ENCODE results near the gene SPRED2.

SPRED2 gene

DNA sequence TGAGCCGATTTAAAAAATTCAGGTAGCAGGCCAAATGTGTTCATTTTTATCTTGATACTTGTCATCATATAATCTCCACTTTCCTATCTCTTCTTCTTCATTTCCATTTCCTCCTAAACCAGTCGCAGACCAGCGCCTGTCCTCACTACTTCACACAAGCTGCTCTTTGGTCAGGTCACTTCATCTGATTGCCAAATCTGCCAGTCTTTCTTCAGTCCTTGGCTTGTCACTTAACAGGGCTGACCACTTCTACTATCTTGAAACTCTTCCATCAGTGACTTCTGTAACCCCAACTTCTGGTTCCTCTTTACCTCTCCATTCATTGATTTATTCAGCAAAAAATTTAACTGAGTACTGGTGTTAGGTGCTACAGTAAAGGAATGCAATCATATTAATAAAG, 18.0 kb upstream of the SPRED2 start:
- no peak for TF ChIP-seq EZH2phosphoT487 (IDR thresholded peaks at IDR 0.05; ENCODE audit: low read depth)
- TF ChIP-seq, protein P1, sequence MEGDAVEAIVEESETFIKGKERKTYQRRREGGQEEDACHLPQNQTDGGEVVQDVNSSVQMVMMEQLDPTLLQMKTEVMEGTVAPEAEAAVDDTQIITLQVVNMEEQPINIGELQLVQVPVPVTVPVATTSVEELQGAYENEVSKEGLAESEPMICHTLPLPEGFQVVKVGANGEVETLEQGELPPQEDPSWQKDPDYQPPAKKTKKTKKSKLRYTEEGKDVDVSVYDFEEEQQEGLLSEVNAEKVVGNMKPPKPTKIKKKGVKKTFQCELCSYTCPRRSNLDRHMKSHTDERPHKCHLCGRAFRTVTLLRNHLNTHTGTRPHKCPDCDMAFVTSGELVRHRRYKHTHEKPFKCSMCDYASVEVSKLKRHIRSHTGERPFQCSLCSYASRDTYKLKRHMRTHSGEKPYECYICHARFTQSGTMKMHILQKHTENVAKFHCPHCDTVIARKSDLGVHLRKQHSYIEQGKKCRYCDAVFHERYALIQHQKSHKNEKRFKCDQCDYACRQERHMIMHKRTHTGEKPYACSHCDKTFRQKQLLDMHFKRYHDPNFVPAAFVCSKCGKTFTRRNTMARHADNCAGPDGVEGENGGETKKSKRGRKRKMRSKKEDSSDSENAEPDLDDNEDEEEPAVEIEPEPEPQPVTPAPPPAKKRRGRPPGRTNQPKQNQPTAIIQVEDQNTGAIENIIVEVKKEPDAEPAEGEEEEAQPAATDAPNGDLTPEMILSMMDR (IDR thresholded peaks at IDR 0.05; ENCODE audit: low read depth, low read length) = no peak
- no peak overlapping the region for H2AFZ ChIP-seq (ENCODE audit: low read depth, low read length)
- no peak overlapping the region for H3K4me3 ChIP-seq (ENCODE audit: low read length)
- no peaks in the 10 kb centered on the region for H3K36me3 ChIP-seq (replicated peaks; ENCODE audit: low read depth, low read length)
- H3K4me1 ChIP-seq (ENCODE audit: low read length) = no peaks in the 10 kb centered on the region
- no peaks in the 10 kb centered on the region for H3K9me3 ChIP-seq (ENCODE audit: insufficient read depth, low read length)
- no peak overlapping the region for H3K9ac ChIP-seq (ENCODE audit: low read length)
- H3K27me3 ChIP-seq (ENCODE audit: low read depth, low read length) = peaks cover 54% of the 10 kb centered on the region
- H4K20me1 ChIP-seq (ENCODE audit: insufficient read depth, low read length) = no peaks in the 10 kb centered on the region
- no peaks in the 10 kb centered on the region for H3K79me2 ChIP-seq (ENCODE audit: low read length)
- no peak overlapping the region for H3K4me2 ChIP-seq (ENCODE audit: low read length)
- no peak overlapping the region for H3K27ac ChIP-seq (ENCODE audit: low read length)

DNA sequence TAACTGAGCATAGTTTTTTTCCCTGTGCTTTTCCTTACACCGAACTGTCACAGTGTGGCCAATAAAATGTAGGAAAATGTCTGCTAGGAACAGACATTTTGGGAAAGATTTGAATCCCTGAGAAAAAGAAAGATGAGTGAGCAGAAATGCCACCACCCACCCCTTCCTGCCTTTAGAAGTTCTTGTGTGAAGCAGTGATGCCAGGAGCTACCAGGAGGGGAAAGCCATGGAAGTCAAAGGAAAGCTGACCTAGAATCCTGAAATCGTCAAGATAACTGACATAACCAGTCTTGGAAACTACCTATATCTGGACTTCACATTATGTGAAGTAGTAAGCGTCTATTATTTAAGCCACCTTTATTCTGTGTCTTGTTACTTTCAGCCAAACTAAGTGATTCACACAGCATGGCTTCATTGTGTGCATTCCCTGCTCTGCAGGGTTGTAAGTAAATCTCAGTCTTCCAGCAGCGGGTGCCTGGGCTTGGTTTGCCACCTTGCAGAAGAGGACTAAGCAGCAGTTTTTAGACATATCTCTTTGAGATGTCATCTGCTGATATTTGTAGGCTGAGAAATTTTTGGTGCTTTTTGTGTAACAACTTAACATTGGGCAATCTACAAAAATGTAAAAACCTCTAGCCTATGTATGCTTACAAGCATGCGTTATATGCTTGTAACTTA, 11.2 kb upstream of the SPRED2 start:
- Histone ChIP-seq H3K27me3 (ENCODE audit: low read depth, low read length) (peaks cover 40% of the 10 kb centered on the region), H3K4me1 (ENCODE audit: low read length) (no peaks in the 10 kb centered on the region), H3K4me3 (ENCODE audit: low read length) (no peak overlapping the region), H4K20me1 (ENCODE audit: insufficient read depth, low read length) (no peaks in the 10 kb centered on the region), H3K36me3 (replicated peaks; ENCODE audit: low read depth, low read length) (no peaks in the 10 kb centered on the region), H3K9ac (ENCODE audit: low read length) (no peak overlapping the region), H3K9me3 (ENCODE audit: insufficient read depth, low read length) (no peaks in the 10 kb centered on the region), H3K4me2 (ENCODE audit: low read length) (no peak overlapping the region), H2AFZ (ENCODE audit: low read depth, low read length) (no peak overlapping the region), H3K79me2 (ENCODE audit: low read length) (no peaks in the 10 kb centered on the region), H3K27ac (ENCODE audit: low read length) (no peak overlapping the region)
- TF ChIP-seq, protein P1 (IDR thresholded peaks at IDR 0.05; ENCODE audit: low read depth, low read length) = no peak
- TF ChIP-seq EZH2phosphoT487 (IDR thresholded peaks at IDR 0.05; ENCODE audit: low read depth) = no peak

DNA sequence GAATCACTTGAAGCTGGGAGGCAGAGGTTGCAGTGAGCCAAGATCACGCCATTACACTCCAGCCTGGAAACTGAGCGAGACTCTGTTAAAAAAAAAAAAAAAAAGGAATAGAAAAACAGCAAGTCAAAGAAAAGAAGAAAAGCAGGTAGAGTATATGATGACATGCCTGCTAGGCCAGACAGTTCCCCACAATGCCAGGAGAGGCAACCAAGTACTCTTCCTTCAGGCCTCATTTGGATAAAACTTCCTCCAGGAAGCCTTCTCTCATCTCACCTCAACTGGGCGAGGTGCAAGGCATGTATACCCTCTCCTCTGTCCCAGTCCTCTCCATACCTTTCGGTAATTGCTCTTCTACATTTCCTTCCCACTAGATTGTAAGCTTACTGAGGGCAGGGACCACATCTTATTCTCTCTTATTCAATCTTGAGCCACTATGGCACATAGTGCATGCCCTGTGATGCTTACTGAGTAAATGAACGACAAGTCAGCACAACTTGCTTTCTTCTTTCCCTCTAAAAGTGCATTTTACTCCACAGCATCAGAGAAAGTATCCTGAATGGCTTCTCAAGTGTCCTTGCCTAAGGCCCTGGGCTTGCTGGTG, 10.1 kb upstream of the SPRED2 start:
- Histone ChIP-seq H3K79me2 (ENCODE audit: low read length) (no peaks in the 10 kb centered on the region), H3K4me2 (ENCODE audit: low read length) (no peak overlapping the region), H3K4me3 (ENCODE audit: low read length) (no peak overlapping the region), H3K4me1 (ENCODE audit: low read length) (peaks cover 6% of the 10 kb centered on the region), H4K20me1 (ENCODE audit: insufficient read depth, low read length) (no peaks in the 10 kb centered on the region), H2AFZ (ENCODE audit: low read depth, low read length) (no peak overlapping the region), H3K9me3 (ENCODE audit: insufficient read depth, low read length) (no peaks in the 10 kb centered on the region), H3K27ac (ENCODE audit: low read length) (no peak overlapping the region), H3K36me3 (replicated peaks; ENCODE audit: low read depth, low read length) (no peaks in the 10 kb centered on the region), H3K9ac (ENCODE audit: low read length) (no peak overlapping the region), H3K27me3 (ENCODE audit: low read depth, low read length) (peaks cover 46% of the 10 kb centered on the region)
- TF ChIP-seq, protein P1 (IDR thresholded peaks at IDR 0.05; ENCODE audit: low read depth, low read length) = no peak
- TF ChIP-seq EZH2phosphoT487 (IDR thresholded peaks at IDR 0.05; ENCODE audit: low read depth) = no peak

DNA sequence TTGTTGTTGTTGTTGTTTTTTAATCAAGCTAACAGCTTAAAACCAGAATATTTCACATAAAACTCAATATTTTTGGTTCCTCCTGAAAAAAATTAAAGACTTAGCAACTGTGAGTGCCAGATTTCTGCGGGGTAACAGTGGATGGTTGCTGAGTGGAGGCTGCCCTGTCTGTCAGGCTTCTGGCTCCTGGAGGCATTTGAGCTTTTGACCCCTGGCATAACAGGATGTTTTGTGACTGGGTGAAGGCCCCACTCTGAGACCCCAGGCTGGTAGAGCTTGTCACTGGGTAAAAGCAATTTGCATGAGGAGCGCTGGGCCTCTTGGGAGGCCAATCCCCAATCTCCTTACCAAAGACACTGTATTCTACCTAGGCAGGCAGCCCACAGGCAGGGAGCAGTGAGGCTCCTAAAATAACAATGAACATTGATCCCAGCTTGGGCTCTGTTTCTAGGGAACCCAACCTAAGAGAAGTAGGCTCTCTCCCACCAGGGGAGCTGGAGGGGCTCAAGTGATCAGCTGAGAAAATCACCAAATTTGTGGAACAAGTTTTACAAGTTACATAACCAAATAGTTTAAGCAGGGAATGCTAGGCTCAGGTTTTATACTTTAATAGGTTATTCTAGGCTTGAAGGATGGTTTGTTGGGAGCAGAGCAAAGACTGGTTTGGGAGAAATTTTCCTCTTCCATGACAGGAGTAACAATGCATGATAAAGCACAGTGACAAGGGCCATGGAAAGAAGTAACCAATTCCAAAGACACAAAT, 5.9 kb upstream of the SPRED2 start:
- TF ChIP-seq, protein P1 (IDR thresholded peaks at IDR 0.05; ENCODE audit: low read depth, low read length) = no peak
- TF ChIP-seq EZH2phosphoT487 (IDR thresholded peaks at IDR 0.05; ENCODE audit: low read depth) = no peak
- H3K4me3 ChIP-seq (ENCODE audit: low read length) = no peak overlapping the region
- H2AFZ ChIP-seq (ENCODE audit: low read depth, low read length) = no peak overlapping the region
- no peak overlapping the region for H3K4me2 ChIP-seq (ENCODE audit: low read length)
- H3K4me1 ChIP-seq (ENCODE audit: low read length) = peaks cover 18% of the 10 kb centered on the region
- H4K20me1 ChIP-seq (ENCODE audit: insufficient read depth, low read length) = no peaks in the 10 kb centered on the region
- no peaks in the 10 kb centered on the region for H3K36me3 ChIP-seq (replicated peaks; ENCODE audit: low read depth, low read length)
- no peaks in the 10 kb centered on the region for H3K9me3 ChIP-seq (ENCODE audit: insufficient read depth, low read length)
- H3K79me2 ChIP-seq (ENCODE audit: low read length) = no peaks in the 10 kb centered on the region
- H3K27me3 ChIP-seq (ENCODE audit: low read depth, low read length) = peaks cover 54% of the 10 kb centered on the region
- H3K9ac ChIP-seq (ENCODE audit: low read length) = no peak overlapping the region
- H3K27ac ChIP-seq (ENCODE audit: low read length) = no peak overlapping the region
